Breast epithelium (tissue), 3 donors: Measurements from ENCODE around the gene ZNF155.

ENCODE experiments used
- POLR2A ChIP-seq: fragments of 450-650 bp; IDR thresholded peaks from one replicate; pipeline ENCODE4 v1.6.1; 2016; ENCODE audit warnings: antibody characterized with exemption, mild to moderate bottlenecking, moderate library complexity
- POLR2AphosphoS5 ChIP-seq, 3 donors: sonication (generic); formaldehyde crosslinking; IDR thresholded peaks; one replicate each; pipeline ENCODE4 v1.6.1; 2017; ENCODE audit warnings: antibody characterized with exemption in 3 of 3
- TF ChIP-seq, protein P1 (sequence below), 3 donors: fragments of 450-650 bp; IDR thresholded peaks; one replicate each; pipeline ENCODE4 v1.5.1; 2016 to 2017; ENCODE audit warnings: antibody characterized with exemption in 3 of 3, mild to moderate bottlenecking in 3 of 3, moderate library complexity in 3 of 3

DNA sequence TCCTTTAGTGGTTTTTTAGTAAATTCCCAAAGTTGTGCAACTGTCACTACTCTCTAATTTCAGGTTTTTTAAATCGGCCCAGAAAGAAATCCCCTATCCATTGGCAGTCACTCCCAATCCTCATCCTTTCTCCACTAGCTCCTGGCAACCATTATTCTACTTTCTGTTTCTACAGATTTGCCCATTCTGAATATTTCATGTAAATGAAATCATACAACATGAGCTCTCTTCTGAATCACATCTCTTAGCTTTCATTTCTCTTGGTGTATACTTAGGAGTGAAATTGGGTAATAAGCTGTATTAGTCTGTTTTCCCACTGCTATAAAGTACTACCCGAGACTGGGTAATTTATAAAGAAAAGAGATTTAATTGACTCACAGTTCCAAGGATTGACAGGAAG lies 58.2 kb downstream of the ZNF155 start:
- TF ChIP-seq, protein P1, sequence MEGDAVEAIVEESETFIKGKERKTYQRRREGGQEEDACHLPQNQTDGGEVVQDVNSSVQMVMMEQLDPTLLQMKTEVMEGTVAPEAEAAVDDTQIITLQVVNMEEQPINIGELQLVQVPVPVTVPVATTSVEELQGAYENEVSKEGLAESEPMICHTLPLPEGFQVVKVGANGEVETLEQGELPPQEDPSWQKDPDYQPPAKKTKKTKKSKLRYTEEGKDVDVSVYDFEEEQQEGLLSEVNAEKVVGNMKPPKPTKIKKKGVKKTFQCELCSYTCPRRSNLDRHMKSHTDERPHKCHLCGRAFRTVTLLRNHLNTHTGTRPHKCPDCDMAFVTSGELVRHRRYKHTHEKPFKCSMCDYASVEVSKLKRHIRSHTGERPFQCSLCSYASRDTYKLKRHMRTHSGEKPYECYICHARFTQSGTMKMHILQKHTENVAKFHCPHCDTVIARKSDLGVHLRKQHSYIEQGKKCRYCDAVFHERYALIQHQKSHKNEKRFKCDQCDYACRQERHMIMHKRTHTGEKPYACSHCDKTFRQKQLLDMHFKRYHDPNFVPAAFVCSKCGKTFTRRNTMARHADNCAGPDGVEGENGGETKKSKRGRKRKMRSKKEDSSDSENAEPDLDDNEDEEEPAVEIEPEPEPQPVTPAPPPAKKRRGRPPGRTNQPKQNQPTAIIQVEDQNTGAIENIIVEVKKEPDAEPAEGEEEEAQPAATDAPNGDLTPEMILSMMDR (IDR thresholded peaks at IDR 0.05) = no peak
- no peak for TF ChIP-seq POLR2A
- no peak for TF ChIP-seq POLR2AphosphoS5 (IDR thresholded peaks at IDR 0.05)
